GM12801 (cell line): ENCODE results near the gene PTPN5.

Source experiments
- TF ChIP-seq, protein P1 (sequence below): IDR thresholded peaks from one replicate; pipeline ENCODE4 v1.5.1; 2011; ENCODE audit warnings: control low read depth; ENCODE audit not compliant: insufficient read length; ENCODE audit errors: extremely low read depth

PTPN5 gene

DNA sequence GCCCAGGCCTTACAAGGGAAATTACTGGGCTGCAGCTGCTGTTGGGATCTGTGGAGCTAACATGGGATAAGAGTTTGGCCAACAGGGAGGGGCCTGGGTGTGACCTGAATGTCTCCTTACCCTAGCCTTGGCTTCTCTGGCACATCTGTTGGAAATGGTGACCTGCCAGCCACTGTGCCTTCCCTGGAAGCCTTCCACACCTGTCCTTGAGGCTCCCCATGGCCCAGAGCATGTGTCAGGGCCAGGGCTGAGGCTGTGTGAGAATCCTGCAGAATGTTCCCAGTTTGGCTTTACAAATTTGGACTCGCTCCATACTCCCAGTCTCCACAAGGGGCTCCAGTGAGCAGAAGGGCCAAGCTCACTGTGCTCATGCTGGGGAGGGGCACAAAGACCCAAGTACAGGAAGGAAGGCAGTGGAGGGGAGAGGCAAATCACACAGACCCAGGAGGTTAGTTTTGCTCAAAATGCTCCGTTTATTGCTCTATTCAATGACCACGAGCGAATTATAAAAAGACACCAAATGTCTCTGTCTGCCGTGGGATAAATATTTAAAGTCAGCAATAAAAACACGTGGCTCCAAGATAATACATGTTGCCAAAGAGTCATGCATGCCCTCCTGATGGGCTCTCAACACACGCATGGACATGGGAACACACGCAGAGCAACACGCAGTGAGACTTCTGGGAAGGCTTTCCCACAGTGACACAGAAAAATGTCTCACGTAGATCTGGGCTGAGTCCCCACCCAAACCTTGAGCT is 63.9 kb downstream of the PTPN5 start:
- TF ChIP-seq, protein P1, sequence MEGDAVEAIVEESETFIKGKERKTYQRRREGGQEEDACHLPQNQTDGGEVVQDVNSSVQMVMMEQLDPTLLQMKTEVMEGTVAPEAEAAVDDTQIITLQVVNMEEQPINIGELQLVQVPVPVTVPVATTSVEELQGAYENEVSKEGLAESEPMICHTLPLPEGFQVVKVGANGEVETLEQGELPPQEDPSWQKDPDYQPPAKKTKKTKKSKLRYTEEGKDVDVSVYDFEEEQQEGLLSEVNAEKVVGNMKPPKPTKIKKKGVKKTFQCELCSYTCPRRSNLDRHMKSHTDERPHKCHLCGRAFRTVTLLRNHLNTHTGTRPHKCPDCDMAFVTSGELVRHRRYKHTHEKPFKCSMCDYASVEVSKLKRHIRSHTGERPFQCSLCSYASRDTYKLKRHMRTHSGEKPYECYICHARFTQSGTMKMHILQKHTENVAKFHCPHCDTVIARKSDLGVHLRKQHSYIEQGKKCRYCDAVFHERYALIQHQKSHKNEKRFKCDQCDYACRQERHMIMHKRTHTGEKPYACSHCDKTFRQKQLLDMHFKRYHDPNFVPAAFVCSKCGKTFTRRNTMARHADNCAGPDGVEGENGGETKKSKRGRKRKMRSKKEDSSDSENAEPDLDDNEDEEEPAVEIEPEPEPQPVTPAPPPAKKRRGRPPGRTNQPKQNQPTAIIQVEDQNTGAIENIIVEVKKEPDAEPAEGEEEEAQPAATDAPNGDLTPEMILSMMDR: peak; percentile 39

DNA sequence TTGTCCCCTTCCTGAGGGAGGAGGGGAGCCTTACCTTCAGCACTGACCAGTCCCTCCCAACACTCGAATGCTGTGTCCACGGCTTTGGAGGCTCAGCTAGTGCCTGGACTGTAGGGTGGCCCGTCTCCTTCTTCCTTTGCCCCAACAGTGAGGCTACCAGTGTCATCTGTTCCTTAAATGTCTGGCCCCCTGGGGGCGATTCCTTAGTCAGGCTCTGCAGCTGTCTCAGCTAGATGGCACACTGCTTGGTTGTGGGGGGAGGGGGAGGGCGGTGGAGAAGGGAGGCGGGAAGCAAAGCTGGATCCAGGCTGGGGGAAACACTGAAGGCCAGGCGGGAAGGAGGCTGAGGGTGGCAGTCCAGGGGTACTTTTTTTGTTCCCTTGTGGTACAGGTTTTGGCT is 65.6 kb downstream of the PTPN5 start, which contains the start of gene IGSF22:
IGSF22 (minus strand) TSS at position 149 of the 400 bp plus-strand sequence. CDS start 1,952 bp downstream, outside the sequence.
- TF ChIP-seq, protein P1: no peak

DNA sequence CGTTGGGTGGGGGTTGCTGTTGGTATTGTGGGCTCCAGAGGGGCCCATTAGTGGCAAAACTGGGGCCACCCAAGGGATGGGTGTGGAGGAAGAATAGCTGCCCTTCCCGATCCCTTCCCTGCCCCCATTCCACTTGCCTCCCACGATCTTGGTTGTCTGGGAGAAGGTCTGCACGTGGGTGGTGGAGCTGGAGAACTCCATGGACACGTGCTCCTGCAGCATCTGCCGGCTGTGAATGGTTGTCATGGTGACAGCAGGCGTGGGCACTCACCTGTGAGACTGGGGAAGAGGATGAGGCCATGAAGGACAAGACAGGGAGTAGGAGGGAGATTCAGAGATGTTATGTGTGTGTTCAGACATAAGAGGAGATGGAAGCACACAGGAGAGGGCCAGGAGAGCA is 67.6 kb downstream of the PTPN5 start:
- TF ChIP-seq, protein P1: no peak

DNA sequence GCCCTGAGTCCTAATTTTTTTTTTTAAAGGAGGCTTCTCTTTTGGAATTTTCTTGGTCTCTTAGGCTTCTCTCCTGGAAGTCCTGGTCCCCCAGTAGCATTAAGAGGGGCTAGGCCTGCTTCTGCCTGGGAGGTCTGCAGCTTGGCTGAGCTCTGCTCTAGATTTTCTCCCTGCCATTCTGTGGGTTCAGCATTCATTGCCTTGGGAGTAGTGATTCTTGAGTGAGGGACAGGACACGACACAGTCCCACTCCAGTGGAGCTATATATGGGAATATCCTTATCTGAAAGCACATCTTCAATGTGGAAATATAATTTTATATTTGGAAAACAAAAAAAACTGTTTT is 69.3 kb downstream of the PTPN5 start:
- TF ChIP-seq, protein P1: no peak

DNA sequence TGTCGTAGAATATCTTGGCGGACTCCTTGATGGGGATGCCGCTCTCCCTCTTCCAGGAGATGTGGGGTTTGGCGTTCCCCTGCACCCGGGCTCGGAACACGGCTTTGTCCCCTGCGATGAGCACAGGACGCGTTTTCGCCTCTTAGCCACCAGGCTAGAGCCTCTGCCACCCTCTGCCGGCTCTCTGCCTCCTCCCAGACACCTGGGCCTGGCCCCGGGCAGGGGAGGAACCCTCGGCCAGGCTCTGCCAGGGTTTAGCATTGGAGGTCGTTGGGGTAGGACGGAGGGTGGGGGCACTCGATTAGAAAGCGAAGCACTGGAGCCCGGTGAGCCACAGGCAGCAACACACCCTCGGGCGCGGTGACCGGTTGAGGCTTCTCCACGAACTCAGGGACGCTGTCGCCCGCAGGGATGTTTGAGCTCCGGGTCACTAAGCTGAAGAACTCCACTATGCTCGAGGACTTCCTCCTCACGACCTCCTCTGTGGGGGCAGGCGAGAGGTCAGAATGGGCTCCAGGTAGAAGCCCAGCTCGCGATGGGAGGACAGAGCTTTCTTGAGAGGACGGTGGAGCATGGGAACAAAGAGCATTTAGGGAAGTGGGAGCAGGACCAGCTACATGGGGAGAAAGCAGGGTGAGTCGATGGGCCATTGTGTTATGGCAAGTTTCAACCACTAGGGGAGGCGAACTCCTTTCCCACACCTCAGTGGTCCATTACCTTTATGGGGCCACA is 69.9 kb downstream of the PTPN5 start:
- TF ChIP-seq, protein P1: peak; percentile 14

DNA sequence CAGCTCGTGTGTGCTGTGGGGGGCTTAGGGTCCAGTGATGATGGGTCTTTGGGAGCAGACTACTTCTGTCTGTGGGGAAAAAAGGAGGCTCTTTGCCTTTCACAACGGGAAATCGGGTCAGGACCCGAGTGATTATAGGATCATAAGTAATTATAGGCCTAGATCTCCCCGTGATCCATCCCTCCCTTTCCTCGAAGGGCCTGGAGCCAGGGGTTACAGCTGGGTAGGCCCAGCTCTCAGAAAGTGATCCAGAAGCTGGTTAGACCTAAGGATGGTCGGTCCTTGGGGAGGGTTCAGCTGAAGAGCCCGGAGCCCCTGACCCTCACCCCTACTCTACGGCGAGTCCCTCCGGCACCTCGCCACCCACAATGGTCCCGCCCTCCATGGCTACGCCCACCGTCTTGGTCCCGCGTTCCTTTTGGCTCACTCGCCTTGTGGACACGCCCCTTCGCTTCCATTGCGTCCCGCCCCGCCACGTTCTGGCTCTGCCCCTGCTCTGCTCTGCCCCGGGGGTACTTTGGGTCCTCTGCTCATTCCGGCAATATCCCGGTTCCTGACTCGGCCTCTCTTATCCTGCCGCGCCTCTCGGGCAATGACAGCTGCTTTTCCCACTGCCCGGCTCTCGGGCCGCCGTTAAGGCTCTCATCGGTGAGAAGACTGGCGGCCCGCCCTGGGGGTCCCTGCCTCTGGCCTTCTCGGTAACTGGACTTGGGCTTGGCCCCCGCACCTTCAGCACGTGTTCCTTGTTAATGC is 70.6 kb downstream of the PTPN5 start:
- TF ChIP-seq, protein P1: no peak
